Stimulated activated CD4-positive, alpha-beta T cell treated with anti-CD3 and anti-CD28 coated beads, Interleukin-2, amount 100 ng/mL, for 4 hours (primary cell): ENCODE measurements around the gene CXCR4.
"Not testable (repeated sequence)": the region's sequence is repeated elsewhere in the genome, so short reads cannot be mapped to it uniquely, and the experiment has no call there.

Experiments used
- DNase-seq: peaks from one replicate; pipeline ENCODE4 v3.0.0-alpha.2; 2020; ENCODE audit warnings: low read depth

Gene CXCR4

DNA sequence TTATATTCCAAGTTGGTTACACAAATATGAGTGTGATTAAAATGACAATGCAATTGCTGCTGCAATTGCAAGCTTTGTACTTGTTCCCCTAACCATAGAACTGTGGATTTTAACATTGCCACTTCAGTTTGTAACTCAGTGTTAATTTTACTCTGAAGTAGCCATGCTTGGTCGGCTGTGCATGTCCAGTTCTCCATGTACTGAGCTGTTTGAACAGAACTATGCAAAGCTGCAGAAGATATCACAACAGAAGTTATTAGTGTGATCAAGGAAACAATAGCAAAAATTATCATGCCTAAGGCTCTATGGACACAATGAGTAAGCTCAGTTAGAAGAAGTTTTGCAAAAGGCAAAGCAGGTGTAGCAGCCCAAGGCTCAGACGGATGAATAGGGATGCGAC lies 45.3 kb downstream of the CXCR4 start:
- DNase-seq: no peak

DNA sequence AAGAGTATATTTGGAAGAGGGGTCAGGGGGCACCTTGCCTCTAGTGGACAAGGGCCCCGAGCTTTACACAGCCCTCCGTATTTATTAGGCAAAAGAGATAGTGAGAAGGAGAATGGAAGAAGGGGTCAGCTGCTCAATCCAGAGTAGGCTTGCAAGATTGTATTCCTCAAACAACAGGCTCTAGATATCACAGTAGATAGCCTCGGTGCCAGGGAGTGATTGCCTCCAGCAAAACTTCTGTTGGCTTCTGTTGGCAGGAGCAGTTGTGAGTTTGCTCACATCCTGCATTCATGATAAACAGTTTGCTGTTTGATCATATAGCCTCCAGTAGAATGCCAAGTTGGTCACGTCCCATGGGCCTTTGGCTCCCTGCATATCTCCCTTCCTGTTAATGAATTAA lies 46.1 kb downstream of the CXCR4 start:
- DNase-seq: not testable (repeated sequence)

GRCh38 chr2:136070913-136071312 lies 47.0 kb downstream of the CXCR4 start:
- no peak for DNase-seq

DNA sequence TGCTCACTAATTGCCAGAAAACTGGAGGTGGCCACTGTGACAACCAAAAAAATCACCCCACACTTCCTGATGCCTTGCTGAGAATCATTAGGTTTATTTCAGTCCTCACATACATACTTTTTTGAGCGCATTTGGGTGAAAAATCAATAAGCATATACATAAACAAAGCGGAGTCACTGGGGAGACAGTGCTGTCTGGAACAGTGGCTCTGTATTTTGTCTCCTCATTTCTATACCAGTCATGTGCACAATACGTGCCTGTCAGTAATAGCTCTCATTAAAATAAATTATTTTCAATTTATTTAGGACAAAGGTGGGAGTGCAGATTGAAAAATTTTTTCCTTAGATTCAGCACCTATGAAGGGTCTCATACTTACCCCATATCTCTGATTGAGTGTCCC lies 48.2 kb downstream of the CXCR4 start:
- DNase-seq: no peak

DNA sequence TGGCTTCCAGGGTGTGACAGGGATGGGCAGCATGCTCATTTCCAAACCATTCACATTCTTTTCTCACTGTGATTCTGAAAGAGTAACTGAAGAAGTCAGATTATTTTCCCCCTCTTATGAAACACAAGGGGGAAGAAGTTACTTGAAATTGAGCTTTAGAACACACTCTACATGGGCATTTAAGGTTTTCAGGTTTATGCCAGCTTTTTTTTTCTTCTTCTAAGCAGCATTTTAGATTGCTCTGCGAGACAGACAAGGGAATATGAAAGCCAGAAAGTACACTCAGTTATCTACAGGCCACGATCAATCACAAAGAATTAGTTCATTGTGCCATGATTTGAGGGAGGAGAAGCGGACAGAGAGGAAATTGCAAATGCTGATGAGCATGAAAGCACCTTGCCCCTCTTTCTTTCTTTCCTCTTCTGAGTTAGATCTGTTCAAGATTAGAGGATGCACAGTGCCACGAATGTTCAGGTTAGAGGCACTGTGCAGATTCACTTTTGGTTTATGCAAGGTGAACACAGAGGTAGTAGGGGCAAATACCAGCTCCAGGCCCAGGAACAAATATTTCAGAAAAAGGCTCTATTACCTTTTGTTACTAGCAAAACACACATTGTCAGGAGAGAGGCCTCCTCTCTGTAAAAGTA lies 49.2 kb downstream of the CXCR4 start:
- DNase-seq: no peak

DNA sequence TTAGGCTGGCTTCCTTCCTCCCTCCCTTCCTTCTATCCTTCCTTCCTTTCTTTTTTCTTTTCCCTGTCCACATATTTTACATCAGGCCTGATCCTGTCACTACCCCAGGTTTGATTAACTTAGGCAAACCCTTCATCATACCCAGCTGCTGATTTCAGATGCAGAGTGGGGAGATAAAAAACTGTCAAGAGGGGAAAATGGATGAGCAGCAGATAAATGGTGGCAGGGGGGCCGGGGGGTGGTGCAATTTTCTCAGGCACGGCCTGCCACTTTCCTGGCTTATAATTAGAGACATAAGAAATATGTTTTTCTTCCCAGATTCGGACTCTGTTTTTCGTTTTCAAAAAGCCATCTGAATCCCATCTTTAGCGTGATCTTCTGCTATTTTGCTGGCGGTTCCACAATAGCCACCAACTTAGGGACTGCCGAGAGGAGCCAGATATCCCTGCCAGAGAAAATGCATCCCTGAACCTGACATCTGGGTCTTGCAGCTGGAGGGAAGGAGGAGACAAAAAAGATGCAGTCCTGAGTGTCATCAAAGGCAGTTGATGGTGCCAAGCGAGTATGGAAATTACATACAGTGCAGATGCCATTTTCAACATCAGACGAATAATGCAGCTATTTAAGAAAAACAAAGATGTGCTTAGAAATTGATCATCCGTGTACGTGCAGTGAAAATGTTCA lies 49.9 kb downstream of the CXCR4 start:
- DNase-seq: no peak

GRCh38 chr2:136067459-136067858 lies 50.5 kb downstream of the CXCR4 start:
- DNase-seq: no peak

DNA sequence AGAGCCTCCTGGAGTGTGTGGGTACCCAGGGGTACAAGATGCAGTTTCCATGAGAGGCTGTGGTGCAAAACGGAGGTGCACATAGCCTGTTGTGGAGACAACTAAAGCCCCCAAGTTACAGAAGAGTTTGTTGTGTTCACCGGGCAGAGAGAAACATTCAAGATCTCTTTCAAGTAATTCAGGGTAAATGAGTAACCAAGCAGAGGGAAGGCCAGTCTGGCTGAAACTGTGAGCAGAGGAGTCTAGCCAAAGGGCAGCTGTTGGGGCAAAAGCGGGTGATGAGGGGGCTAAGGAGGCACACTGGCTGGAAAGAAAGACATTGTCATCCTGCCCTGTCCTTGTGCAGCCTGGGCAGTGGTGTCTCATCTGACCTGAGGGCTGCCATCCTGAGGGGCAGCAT lies 52.0 kb downstream of the CXCR4 start:
- no peak for DNase-seq

- no peak for DNase-seq
These were observed 52.6 kb downstream of the CXCR4 start for GRCh38 chr2:136065384-136065783.
